Testis (tissue), 3 donors: ENCODE results near the gene ABI3BP. TPM values are rescaled to one million over a fixed set of nuclear protein-coding genes. Genes with fewer than 3 reads are reported as not detected.
A peak's percentile ranks its signal among the peaks of the same experiment; 100 is the strongest.
"Not testable (repeated sequence)": the region's sequence is repeated elsewhere in the genome, so short reads cannot be mapped to it uniquely, and the experiment has no call there.

ENCODE experiments used
- DNase-seq: peaks from one replicate; pipeline ENCODE4 v3.0.0-alpha.2; 2019
- H3K27ac ChIP-seq, 2 donors: fragments of 200-600 bp; sonication (generic); one replicate each; pipeline ENCODE4 v1.5.1; 2019
- H3K27me3 ChIP-seq: fragments of 200-600 bp; sonication (generic); one replicate; pipeline ENCODE4 v1.5.1; 2019
- H3K36me3 ChIP-seq: fragments of 200-600 bp; sonication (generic); one replicate; pipeline ENCODE4 v1.5.1; 2017; ENCODE audit warnings: low read depth; ENCODE audit errors: missing control alignments
- H3K4me1 ChIP-seq: fragments of 200-600 bp; sonication (generic); one replicate; pipeline ENCODE4 v1.5.1; 2019
- H3K4me3 ChIP-seq, 2 donors: fragments of 200-600 bp; sonication (generic); one replicate each; pipeline ENCODE4 v1.5.1; 2017 to 2019
- H3K9me3 ChIP-seq: fragments of 200-600 bp; sonication (generic); one replicate; pipeline ENCODE4 v1.5.1; 2017
- POLR2A ChIP-seq: fragments of 450-650 bp; IDR thresholded peaks from one replicate; pipeline ENCODE4 v1.6.1; 2017; ENCODE audit warnings: antibody characterized with exemption, mild to moderate bottlenecking, moderate library complexity
- WGBS, 2 donors: methylation state at CpG; one replicate each; pipeline ENCODE4 v1.1.5; 2018; 5-methylcytosine and 5-hydroxymethylcytosine counted together
- intact Hi-C: fragments of 100-400 bp; cut with DNase I; formaldehyde crosslinking; loops from one replicate; pipeline ENCODE4 v1.15.1; 2023; ENCODE audit warnings: low total_unique reads
- polyA plus RNA-seq: library from polyadenylated mRNA; stranded (reverse); fragments of 350-450 nt; fragmentation: Illumina TruSeq; extraction: RNeasy Lipid Tissue Mini Kit (QIAGEN cat#74804); gene quantifications from one replicate; pipeline ENCODE4 v1.2.3, GENCODE V29; 2014; ENCODE audit warnings: low read depth, low replicate concordance; ENCODE audit not compliant: insufficient read depth
- total RNA-seq, 2 donors: library from RNA; depleted of rRNA; stranded (reverse); fragments of >200 nt; gene quantifications; one replicate each; pipeline ENCODE4 v1.2.3, GENCODE V29; 2016
- TF ChIP-seq, protein P1 (sequence below), 3 experiments: fragments of 450-650 bp in 2 of 3; fragments of 200-600 bp in 1 of 3; sonication (generic) in 1 of 3; IDR thresholded peaks; one replicate each; pipeline ENCODE4 v1.5.1; 2016 to 2019; ENCODE audit warnings: antibody characterized with exemption in 3 of 3, mild to moderate bottlenecking in 2 of 3, moderate library complexity in 1 of 3

The ABI3BP gene
- total and polyA plus RNA-seq, 3 donors from 2014 or later = 8.7 to 58.2 (median 25.0) TPM

DNA sequence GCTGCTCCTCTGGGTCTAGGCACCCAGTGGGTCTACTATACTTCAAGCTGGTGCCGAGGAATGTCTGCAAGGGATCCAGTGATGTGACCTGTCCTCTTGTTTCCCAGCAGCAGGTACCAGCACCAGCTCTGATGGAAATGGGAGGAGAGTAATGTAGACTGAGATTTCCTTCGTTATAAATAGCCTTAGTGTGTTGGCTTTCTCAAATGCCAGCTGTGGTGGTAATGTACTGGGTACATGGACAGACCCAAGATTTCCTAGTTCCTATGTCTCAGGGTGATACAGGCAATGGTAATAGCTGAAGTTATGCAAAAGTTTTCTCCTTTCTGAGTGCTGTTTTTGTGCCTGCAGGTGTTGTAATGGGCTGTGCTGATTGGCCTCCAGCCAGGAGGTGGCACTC is 33.0 kb upstream of the ABI3BP start:
- no peaks in the 10 kb centered on the region for H3K9me3 ChIP-seq
- no peaks in the 10 kb centered on the region for H3K4me1 ChIP-seq
- no peak overlapping the region for H3K4me3 ChIP-seq
- no peak overlapping the region for H3K27ac ChIP-seq
- intact Hi-C loops = no loop called here
- H3K27me3 ChIP-seq = no peaks in the 10 kb centered on the region
- WGBS, 2 donors = 84 to 90% methylated on average over 2 of the region's 2 CpGs
- no peak for DNase-seq
- H3K36me3 ChIP-seq = no peaks in the 10 kb centered on the region
- TF ChIP-seq, protein P1, sequence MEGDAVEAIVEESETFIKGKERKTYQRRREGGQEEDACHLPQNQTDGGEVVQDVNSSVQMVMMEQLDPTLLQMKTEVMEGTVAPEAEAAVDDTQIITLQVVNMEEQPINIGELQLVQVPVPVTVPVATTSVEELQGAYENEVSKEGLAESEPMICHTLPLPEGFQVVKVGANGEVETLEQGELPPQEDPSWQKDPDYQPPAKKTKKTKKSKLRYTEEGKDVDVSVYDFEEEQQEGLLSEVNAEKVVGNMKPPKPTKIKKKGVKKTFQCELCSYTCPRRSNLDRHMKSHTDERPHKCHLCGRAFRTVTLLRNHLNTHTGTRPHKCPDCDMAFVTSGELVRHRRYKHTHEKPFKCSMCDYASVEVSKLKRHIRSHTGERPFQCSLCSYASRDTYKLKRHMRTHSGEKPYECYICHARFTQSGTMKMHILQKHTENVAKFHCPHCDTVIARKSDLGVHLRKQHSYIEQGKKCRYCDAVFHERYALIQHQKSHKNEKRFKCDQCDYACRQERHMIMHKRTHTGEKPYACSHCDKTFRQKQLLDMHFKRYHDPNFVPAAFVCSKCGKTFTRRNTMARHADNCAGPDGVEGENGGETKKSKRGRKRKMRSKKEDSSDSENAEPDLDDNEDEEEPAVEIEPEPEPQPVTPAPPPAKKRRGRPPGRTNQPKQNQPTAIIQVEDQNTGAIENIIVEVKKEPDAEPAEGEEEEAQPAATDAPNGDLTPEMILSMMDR (IDR thresholded peaks at IDR 0.05) = no peak
- TF ChIP-seq POLR2A = no peak

DNA sequence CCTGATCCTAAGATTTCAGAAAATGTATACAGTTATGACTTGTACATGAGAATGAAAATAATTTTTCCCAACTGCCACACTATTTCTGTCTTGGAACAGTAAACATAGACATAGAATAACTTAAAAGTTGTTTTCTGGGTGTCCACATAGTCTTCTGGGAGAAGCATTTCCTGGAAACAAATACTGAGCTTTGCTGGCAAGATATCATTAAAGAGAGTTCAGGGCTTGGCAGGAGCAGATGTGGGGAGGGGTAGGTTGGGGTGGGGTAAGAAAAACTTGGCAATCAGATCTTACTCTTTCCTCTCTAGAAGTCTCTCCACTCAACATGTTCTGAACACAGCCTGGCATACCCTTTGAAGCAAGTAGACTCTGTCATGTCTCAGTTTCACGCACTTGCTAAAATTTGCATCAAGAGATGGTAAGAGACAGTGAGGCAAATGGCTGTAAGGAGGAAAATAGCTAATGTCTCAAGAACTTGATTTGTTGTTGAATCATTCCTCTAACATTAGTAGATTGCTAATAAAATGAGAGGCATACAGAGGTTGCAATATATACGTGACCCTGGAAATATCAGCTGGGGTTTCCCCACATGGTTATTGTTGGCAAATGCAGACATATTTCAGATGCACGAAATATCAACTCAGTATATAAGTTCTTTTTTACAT is 27.3 kb upstream of the ABI3BP start:
- no peaks in the 10 kb centered on the region for H3K27me3 ChIP-seq
- TF ChIP-seq, protein P1 (IDR thresholded peaks at IDR 0.05) = no peak
- intact Hi-C loops = no loop called here
- H3K27ac ChIP-seq = no peak overlapping the region
- no peaks in the 10 kb centered on the region for H3K36me3 ChIP-seq
- H3K4me1 ChIP-seq = no peaks in the 10 kb centered on the region
- no peak overlapping the region for H3K4me3 ChIP-seq
- H3K9me3 ChIP-seq = no peaks in the 10 kb centered on the region
- WGBS, 2 donors = 89 to 97% methylated on average over 3 of the region's 3 CpGs
- no peak for DNase-seq

DNA sequence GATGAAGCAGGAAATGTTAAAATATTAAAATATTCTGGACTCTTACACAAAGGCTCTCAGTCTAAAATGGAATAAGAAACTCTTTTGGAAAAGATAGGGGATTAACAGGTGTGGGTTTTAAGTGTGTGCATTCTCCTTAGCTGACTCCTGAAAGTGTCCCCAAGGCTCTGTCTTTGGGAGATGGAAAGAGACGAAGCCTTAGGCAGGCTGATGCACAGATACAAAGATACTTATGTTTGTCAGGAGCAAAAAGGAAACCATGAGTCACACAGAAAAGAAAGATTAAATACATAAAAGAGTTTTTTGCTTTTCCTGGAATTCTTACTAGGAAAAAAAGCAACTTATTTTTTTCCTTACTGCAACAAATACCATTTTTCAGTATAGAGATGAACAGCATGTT is 23.8 kb upstream of the ABI3BP start:
- 53 to 56% methylated on average over 1 of the region's 1 CpG for WGBS, 2 donors
- Histone ChIP-seq H3K27me3 (no peaks in the 10 kb centered on the region), H3K4me3 (no peak overlapping the region), H3K9me3 (no peaks in the 10 kb centered on the region), H3K4me1 (no peaks in the 10 kb centered on the region), H3K36me3 (no peaks in the 10 kb centered on the region), H3K27ac (peak overlapping the region in 1 of 2 donors; percentile 21)
- TF ChIP-seq, protein P1 (IDR thresholded peaks at IDR 0.05) = no peak
- no peak for TF ChIP-seq POLR2A
- no peak for DNase-seq
- intact Hi-C loops = no loop called here

DNA sequence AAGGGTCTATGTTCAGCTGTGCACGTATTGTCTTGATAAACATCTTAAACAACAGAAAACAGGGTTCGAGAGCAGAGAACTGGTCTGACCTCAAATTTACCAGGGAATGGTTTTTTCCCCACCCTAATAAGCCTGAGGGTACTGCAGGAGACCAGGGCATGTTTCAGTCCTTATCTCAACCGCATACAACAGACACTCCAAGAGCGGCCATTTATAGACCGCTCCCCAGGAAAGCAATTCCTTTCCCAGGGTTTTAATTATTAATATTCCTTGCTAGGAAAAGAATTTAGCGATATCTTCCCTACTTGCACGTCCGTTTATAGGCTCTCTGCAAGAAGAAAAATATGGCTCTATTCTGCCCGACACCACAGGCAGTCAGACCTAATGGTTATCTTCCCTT is 19.1 kb upstream of the ABI3BP start:
- H3K4me1 ChIP-seq, intact Hi-C loops, DNase-seq, H3K36me3 ChIP-seq, H3K27ac ChIP-seq, H3K9me3 ChIP-seq, H3K4me3 ChIP-seq, H3K27me3 ChIP-seq: not testable (repeated sequence)
- whole genome bisulfite sequencing, 2 donors = 94 to 95% methylated on average over 9 of the region's 9 CpGs

DNA sequence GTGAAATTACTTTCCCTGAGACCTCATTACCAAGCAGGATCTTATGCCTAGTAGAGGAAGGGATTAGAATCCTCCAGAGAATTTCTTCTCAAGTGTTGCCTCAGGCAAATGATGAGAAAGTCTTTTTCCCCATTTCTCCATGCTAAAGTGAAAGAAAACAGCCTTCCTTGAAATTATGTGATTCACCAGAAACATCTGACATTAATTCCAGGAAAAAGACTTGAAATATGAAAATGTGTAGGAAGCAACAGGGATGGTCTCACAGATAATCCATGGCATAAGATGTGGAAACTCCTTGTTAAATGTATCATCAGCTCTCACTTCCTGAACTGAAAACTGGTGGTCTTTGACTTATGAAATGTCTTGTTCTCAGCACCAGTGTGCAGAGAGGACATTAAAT is 17.9 kb upstream of the ABI3BP start:
- intact Hi-C loops = no loop called here
- no peak overlapping the region for H3K4me3 ChIP-seq
- H3K4me1 ChIP-seq = no peaks in the 10 kb centered on the region
- TF ChIP-seq POLR2A = no peak
- TF ChIP-seq, protein P1 (IDR thresholded peaks at IDR 0.05) = no peak
- H3K9me3 ChIP-seq = no peaks in the 10 kb centered on the region
- no peaks in the 10 kb centered on the region for H3K27me3 ChIP-seq
- no peak overlapping the region for H3K27ac ChIP-seq
- no peaks in the 10 kb centered on the region for H3K36me3 ChIP-seq
- no peak for DNase-seq
